NCI-H345 (cell line): ENCODE results near the gene ARPC2.
A peak's percentile ranks its signal among the peaks of the same experiment; 100 is the strongest.

Experiments
- DNase-seq: peaks from one replicate; lab custom pipeline; 2025; lab: John Stamatoyannopoulos, UW

ARPC2 gene

GRCh38 chr2:218289639-218290315 lies 72.8 kb downstream of the ARPC2 start:
- DNase-seq, result no peak

- no peak for DNase-seq
Measured at GRCh38 chr2:218290316-218291261, 73.6 kb downstream of the ARPC2 start.

- no peak for DNase-seq
Measured at GRCh38 chr2:218291318-218292047, 74.5 kb downstream of the ARPC2 start.

- DNase-seq, result no peak
Measured at GRCh38 chr2:218292048-218293014, 75.3 kb downstream of the ARPC2 start, which contains the start of gene TMBIM1. Gene TMBIM1, minus strand, starts transcription at chr2:218292503. Its CDS starts 10,362 bp downstream, at chr2:218282141.

GRCh38 chr2:218293715-218294429 lies 76.9 kb downstream of the ARPC2 start:
- DNase-seq, result no peak

- DNase-seq, result no peak
Measured at GRCh38 chr2:218294430-218295022, 77.5 kb downstream of the ARPC2 start.

- DNase-seq, result no peak
Measured at GRCh38 chr2:218295029-218295428, 78.0 kb downstream of the ARPC2 start.

GRCh38 chr2:218296200-218296599 lies 79.2 kb downstream of the ARPC2 start:
- DNase-seq, result no peak

- DNase-seq, result no peak
Measured at GRCh38 chr2:218296847-218297246, 79.9 kb downstream of the ARPC2 start.

GRCh38 chr2:218298314-218298875 lies 81.4 kb downstream of the ARPC2 start:
- DNase-seq, result no peak

GRCh38 chr2:218300141-218300540 lies 83.2 kb downstream of the ARPC2 start:
- no peak for DNase-seq

- DNase-seq, result peak; percentile 79
Measured at GRCh38 chr2:218301176-218301819, 84.3 kb downstream of the ARPC2 start.
